GM18507 (cell line): Measurements from ENCODE around the gene HS3ST5.

Experiments
- DNase-seq: peaks from one replicate; pipeline ENCODE4 v3.0.0; 2011; ENCODE audit warnings: low read depth; ENCODE audit not compliant: insufficient read length; ENCODE audit errors: extremely low spot score
- FAIRE-seq: peaks from 2 replicates; lab custom pipeline; 2011; peaks lifted over from hg19 to GRCh38; lab: Jason Lieb, UNC

HS3ST5 gene, protein sequence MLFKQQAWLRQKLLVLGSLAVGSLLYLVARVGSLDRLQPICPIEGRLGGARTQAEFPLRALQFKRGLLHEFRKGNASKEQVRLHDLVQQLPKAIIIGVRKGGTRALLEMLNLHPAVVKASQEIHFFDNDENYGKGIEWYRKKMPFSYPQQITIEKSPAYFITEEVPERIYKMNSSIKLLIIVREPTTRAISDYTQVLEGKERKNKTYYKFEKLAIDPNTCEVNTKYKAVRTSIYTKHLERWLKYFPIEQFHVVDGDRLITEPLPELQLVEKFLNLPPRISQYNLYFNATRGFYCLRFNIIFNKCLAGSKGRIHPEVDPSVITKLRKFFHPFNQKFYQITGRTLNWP

DNA sequence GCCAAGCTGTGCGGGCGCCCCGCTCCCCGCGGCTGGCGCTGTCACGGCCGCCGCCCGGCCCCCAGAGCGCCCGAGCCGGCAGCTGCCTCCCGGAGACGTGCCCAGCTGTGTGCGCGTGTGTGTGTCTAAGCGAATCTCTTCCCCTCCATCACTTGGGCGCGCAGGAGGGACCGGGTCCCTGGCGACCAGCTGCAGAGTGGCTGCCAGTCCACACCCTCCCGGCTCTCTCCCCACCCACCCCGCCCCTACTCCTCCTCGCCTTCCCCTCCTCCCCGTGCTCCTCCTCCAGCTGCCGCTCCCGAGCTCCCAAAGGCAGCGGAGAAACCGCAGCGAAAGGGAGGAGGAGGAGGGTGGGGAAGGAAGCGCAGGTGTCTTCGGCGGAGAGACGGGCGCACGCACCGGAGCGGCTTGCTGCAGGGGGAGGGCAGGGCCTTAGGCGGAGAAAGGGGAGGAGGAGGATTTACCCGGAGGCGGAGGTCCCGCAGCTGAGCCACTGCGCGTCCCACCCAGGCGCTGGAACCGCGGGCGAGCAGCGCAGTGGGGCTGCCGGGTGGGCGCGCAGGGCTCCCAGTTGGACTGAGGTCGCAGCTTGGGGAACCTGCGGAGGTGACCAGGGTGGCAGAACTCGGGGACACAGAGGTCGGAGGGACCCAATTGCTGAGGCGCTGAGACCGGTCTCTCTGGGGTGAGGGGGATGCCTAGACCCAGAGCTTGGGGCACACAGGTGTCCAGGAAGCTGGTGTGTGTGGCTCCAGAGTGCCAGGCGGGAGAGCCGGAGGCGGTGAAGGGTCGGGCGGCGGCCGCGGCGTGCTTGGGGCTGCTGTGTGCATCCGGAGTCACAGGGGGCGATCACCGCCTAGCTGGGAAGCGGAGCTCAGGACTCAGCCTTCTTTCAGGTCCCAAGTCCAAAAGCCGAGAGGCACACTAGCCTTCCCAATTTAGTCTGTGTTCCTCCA, at the start of gene HS3ST5:
HS3ST5 (minus strand) TSS at position 198 of the 956 bp plus-strand sequence. CDS start 280,178 bp downstream, outside the sequence.
- DNase-seq (no peak), FAIRE-seq (no peak)

DNA sequence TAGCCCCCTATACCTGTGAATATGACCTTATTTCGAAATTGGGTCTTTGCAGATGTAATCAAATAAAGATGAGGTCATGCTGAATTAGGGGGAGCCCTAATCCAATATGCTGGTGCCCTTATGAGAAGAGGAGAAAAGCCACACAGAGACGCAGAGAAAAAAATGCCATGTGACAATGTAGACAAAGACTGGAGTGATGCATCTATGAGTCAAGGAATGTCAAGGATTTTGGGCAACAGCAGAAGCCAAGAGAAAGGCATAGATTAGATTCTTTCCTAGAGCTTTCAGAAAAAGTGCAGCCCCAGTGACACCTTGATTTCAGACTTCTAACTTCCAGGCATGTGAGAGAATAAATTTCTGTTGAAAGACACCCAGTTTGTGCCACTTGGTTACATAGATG, 47.4 kb upstream of the HS3ST5 start:
- no peak for DNase-seq
- no peak for FAIRE-seq

DNA sequence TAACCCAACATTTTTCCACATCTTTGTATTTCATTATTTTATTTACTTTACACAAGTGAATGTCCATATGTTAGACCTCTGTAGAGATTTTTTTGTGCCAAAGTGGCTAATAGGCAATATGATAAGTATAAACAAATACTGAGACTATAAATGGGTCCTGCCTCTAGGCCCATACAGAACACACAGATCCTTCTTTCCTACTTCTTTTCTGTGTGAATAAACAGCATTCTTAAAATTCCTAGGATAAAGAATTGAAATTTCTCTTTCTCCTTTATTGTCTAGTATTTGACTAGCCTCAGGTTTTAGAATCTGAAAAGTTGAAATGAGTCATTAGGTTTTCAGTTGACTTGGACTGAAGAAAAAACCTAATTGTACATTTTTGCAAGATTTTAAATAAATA, 46.3 kb upstream of the HS3ST5 start:
- no peak for DNase-seq
- no peak for FAIRE-seq

DNA sequence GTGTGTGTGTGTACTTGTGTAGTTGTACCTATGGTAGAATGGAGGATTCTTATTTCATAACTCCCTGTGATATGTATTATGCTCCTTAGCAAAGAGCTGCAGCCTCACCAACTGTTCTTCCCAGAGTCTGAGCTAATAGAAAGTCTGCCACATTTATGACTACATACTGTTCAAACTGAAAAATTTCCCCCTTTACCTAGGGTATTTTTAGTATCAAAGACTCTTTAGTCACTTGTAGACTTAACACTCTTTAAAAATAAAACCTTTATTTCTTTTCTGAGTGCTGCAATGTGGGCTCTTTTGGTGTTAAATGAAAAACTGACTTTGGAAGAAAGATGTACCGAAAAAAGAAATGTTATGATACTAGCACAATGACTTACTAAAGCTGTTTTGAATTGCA, 39.6 kb upstream of the HS3ST5 start:
- FAIRE-seq: no peak
- no peak for DNase-seq

DNA sequence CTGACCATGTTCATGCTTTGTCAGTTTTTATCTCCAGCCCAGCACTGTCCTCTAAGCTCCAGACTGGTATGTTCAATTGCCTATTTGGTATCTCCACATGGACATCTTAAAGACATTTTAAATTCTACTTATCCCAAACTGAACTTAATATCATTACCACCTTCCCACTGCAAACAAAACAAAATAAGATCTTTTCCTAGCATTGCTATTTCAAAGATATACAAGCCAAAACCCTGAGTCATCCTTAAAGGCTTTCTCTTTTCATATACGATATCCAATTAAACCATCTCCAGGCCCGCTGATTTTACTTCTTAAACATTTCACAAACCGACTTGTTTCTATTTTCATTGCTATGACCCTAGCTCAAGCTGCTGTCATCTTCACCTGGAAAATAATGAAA, 35.1 kb upstream of the HS3ST5 start:
- FAIRE-seq (no peak), DNase-seq (no peak)

DNA sequence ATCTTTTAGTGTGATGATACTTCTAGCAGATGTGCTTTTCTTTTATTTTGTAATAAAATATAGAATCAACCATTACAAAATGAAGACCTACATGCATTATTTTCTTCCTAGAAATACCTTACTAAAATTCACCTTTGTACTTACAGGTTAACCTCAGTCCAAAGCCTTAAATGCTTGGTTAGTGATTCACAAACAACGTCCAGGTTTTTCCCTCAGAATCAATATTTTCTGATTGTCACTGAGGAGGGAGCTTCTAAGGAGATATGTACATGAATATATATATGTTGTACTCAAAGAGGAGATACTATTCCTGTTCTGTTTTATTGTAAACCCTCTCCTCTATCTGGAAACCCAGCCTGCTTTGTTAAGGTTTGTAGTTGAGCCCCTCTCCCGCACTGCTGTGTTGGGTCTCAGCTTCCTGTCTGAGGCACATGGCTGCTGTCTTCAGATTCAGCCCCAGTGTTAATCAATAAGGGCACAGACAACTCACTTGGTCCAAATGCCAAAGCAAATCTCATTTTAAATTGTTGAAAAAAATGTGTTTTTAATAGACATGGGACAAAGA, 33.9 kb upstream of the HS3ST5 start:
- DNase-seq (no peak), FAIRE-seq (no peak)

DNA sequence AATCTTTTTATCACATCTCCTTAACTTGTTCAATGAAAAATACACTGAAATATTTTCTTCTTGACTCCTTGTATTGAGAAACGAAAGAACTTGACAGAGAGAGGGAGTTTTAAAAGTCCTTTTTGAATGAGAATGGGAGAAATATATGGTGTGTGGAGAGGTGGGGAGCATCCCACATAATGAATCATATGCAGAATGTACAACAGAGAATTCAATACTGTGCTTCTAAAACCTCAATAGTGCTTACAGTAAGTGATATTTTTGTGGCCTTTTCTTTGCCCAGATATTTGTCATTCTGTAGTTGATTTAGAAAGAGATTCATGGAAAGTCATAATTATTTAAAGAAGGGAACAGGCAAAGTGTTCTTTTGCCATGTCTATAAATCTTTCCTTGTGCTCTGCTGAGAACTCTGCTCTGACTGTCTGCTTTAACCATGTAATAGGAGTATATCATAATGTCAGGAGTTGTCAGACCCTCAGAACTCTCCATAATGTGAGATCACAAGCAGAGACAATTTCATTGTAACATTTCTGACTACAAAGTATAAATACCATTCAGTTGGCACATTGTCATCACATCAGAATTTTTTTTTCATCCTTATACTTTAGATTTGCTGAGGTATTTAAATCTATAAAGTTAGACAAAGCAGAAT, 32.8 kb upstream of the HS3ST5 start:
- DNase-seq (no peak), FAIRE-seq (no peak)

DNA sequence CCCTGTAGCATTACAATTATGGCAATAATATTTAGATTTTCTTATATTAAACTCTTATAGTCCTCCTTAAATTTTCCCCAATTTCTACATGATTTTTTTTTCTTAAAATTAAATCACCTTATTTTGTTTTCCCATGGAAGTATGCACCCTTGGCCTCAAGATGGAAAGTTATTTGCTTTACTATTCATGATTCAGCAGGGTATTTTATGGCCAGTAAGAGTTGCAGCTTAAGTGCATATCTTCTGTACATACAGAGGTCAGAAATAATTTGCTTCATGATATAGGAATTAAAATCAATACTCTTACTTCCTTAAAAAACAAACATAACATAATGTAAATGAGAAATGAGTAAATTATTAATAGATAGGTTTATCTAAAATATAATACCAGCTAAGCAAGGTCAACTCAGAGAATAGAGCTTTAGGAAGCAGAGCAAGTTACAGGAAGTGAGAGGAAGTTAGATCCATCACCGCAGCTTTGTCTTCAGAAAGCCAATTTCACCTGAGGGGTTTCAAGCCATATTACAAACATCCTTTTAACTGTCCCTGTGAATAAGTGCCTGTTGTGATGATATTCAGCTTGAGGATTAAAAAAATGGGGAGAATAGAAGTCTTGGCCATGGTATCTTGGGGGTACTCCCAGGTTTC, 24.6 kb upstream of the HS3ST5 start:
- DNase-seq (no peak), FAIRE-seq (no peak)

DNA sequence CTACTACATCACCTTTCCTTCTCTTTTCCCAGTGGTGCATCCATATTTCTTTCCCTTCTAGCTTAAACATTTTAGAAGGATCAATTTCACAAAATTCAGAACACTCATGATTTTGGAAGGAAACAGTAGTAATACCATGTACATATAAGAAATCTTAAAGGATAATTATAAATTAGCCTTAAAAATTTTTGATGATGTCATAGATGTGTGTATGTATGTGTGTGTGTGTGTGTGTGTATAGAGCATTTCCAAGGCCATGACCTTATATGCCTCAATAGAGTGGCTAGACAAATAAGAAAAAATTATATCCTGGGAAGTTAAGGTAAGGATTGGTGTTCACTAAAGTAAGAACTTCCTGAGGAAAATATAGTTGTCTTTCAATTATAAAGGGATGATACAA, 24.1 kb upstream of the HS3ST5 start:
- DNase-seq: no peak
- FAIRE-seq: no peak

DNA sequence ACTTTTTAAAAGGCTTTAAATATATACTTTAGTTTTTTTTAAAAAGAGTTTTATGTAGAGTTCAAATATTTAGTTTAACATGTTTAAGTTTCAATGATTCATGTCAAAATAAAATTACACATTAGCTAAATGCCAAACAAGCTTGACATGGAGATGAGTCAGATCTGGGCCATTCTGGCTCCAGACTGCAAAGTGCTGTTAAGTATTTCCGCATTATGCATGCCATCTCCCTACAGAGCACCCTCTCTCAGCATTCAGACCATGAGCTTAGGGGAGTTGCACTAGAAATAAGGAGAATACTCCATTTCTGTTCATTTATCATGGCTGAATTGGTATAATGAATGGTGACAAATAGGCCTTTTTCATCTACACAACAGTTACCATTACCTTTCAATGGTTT, 21.5 kb upstream of the HS3ST5 start:
- DNase-seq (no peak), FAIRE-seq (no peak)

DNA sequence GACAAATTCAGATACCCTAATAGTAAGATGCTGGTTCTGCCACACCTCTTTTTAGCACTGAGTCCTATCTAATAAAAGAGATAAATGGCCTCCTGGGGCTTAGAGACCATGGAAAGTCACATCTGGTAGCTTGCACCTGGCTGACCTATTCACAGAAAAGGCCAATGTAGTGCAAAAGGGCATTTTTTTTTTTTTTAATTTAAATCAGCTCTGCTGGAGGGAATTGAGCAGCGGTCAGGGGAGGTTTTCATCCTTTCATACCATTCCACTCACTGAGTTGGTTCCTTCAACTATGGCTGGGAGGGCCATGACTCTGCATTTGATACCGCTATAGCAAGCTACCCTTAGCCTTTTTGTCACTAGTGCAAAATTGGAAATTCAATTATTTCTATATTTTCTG, 20.1 kb upstream of the HS3ST5 start:
- no peak for DNase-seq
- FAIRE-seq: no peak

DNA sequence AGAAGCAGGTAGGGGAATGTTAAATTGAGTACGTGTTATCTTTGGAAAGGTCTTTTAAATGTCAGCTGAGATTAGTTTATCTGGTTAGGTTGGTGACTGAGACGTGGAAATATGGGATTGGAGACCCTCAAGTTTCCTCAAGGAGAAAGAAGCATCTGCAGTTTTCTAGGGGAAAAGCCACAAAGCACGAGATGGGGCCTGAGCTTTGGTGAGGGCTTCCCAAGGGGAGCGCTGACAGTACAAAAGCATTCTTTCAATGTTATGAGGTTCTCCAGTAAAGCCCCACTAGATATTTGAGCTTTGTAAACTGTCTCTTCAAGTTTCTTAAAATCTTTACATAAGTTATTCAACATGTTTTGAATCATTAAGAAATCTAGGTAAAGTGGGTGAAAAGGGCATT, 19.6 kb upstream of the HS3ST5 start:
- FAIRE-seq (no peak), DNase-seq (no peak)

DNA sequence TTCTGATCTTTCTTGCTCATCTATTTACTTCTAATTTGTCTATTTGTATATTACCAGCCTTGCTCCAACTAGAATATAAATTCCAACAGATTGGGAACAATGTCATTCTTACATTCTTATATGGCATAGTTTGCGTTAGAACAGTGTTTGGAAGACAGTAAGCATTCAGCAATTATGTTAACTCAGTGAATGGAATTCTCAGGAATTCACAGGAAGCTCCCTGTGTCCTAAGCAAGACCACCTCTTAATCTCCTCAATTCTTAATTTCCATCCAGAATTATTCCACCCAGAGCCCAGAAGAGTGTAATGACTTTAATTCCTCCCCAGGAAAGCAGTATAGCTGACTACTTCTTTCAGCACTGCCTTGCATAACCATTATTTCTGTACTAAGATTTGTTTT, 18.2 kb upstream of the HS3ST5 start:
- DNase-seq: no peak
- FAIRE-seq: no peak

DNA sequence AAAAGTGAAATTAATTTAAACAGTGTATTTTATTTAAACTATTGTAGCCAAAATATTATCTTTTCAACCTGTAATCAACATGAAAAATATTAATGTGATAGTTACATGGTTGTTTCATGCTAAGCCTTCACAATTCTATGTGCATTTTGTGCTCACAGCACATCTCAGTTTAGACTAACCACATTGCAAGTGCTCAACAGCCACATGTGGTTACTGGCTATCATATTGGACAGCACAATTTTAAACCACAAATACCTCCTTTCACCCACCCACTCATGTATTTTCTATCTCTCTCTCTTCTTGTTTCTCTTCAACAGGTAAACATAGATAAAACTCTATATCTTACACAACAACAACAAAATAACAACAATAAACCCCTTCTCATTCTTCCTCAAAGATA, 12.5 kb upstream of the HS3ST5 start:
- FAIRE-seq (no peak), DNase-seq (no peak)

DNA sequence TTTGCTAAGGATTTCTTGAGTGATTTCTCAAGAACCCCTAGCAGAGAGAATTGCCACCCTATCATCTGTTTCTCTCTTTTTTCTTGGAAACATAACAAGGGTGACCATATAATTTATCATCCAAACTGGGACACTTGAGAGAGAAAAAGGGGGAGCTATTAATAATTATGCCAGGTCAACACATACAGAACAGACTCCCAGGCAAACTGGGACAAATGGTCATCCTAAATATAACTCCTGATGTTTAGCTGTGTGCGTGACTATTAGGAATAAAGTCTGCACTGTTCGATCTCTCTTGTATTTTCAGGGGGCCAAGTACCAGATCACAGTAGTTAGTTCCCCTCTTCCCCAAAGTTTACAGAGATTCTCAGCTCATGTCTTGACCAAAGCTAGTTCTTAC, 11.7 kb upstream of the HS3ST5 start:
- no peak for FAIRE-seq
- no peak for DNase-seq

DNA sequence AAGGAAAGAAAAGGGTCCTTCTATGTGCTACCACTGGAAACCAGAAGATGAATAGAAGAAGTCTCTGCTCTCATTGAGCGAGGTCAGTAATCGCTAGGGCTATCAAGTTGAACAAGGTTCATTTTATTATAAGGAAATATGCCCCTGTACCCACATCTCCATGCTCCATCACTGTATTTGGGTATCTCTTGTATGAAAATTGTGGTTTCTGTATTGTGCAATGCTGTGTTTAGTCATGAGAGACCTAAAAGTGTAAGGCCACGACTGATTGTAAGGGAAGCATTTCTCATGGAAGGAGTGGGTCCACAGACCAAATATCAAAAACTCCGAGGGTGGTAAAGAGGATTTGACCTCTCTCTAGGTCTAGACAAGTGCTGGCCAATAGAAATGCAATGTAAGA, 3.6 kb upstream of the HS3ST5 start:
- DNase-seq (no peak), FAIRE-seq (no peak)

DNA sequence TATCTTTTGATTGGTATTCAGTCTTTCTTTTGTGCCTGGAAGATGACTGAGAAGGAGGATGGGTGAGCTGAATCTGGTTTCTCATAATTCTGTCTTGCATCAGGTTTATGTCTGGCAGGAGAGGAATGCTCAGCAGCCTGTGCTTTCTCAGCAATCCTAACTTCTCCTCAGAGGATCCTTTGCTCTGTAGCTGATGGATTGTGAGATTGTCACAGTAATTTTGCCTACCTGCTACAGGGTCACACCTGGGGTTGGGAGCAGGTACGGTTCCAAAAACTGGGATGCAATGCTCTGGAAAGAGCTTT, 2.1 kb upstream of the HS3ST5 start:
- DNase-seq (no peak), FAIRE-seq (no peak)

DNA sequence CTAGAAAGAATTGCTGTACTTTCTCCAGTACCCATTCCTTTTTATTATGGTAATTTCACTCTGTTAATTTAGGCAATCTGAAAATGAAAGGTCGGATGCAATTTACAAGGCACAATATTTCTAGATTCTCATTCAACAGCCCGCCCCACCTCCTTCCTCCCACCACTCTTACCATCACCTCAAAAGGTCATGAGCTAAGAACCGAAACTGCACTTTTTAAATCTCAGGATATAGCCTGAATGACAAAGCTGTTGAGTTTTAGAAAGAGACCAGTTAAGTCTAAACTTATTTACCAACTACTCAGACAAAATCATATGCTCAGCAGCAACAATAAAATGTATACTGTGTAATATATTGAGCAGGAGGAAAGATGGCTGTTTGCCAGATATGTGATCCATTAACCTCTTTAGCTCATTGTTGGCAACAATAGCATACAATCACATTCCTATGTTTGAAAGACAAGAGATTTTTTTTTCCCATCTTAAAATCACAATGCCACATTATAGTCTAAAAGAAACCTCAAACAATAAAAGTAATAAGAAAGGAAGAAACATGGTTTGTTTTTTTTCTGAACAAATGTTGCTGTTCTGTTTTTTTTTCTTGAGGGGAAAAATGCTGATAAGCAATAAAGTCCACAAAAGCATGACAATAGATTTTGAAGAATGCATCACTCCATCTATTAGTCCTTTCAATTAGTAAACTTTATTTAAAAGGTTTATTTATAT, 1.6 kb upstream of the HS3ST5 start:
- no peak for FAIRE-seq
- no peak for DNase-seq

DNA sequence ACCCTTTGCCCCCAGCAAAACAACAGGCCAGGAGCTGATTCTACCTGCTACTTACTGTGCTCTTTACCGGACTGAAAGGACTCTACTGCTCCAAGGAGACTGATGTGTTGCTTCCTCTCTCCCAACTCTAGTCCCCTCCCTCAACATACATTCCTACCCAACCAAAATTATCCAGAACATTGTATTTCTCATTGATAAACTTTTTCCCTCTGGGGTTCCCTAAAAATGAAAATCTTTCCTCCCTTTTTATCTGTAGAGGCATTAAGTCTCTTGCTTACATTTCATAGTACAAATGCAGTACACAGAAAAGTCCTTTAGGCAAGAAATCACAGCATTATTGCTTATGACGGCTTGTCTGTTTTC, 940 bp upstream of the HS3ST5 start:
- no peak for DNase-seq
- no peak for FAIRE-seq
